HG03025 (cell line): ENCODE results near the gene LBX2.

Experiments
- ATAC-seq: cut with Tn5 transposase; IDR thresholded peaks from one replicate; pipeline ENCODE4 v1.9.1; 2021; ENCODE audit warnings: mild to moderate bottlenecking, moderate library complexity; ENCODE audit not compliant: unreplicated experiment, low FRiP score

The LBX2 gene

GRCh38 chr2:74499267-74499939 is at the start of gene LBX2:
TSS of gene LBX2 (minus strand) at chr2:74499603. CDS start at chr2:74499537, 66 bp downstream.
- no peak for ATAC-seq

- no peak for ATAC-seq
These were observed 49.0 kb upstream of the LBX2 start for GRCh38 chr2:74548285-74548899.

- ATAC-seq, result no peak
These were observed 46.6 kb upstream of the LBX2 start for GRCh38 chr2:74546004-74546403.

GRCh38 chr2:74544634-74545033 is 45.2 kb upstream of the LBX2 start:
- ATAC-seq, result no peak

- no peak for ATAC-seq
These were observed 43.6 kb upstream of the LBX2 start for GRCh38 chr2:74542978-74543377.

- no peak for ATAC-seq
These were observed 40.9 kb upstream of the LBX2 start for GRCh38 chr2:74540291-74540690.

- no peak for ATAC-seq
These were observed 39.5 kb upstream of the LBX2 start for GRCh38 chr2:74538881-74539339.

- ATAC-seq, result no peak
These were observed 37.7 kb upstream of the LBX2 start for GRCh38 chr2:74537140-74537539.

- no peak for ATAC-seq
These were observed 37.0 kb upstream of the LBX2 start for GRCh38 chr2:74536166-74536950.

- ATAC-seq, result no peak
These were observed 36.1 kb upstream of the LBX2 start for GRCh38 chr2:74535440-74535965.

GRCh38 chr2:74534411-74534810 is 35.0 kb upstream of the LBX2 start:
- no peak for ATAC-seq

- ATAC-seq, result no peak
These were observed 34.1 kb upstream of the LBX2 start for GRCh38 chr2:74533464-74533863.

- ATAC-seq, result no peak
These were observed 32.8 kb upstream of the LBX2 start for GRCh38 chr2:74532222-74532621.

GRCh38 chr2:74531666-74532065 is 32.3 kb upstream of the LBX2 start:
- ATAC-seq, result no peak

- ATAC-seq, result peak; percentile 30
These were observed 31.1 kb upstream of the LBX2 start for GRCh38 chr2:74530239-74531187.

- ATAC-seq, result peak; percentile 75
These were observed 30.2 kb upstream of the LBX2 start, which contains the start of the genes AUP1 and HTRA2 for GRCh38 chr2:74529357-74530238. TSS of gene AUP1 (minus strand) at chr2:74529706. CDS start at chr2:74529629, 77 bp downstream. TSS of gene HTRA2 (plus strand) at chr2:74529933. CDS start at chr2:74530007, 74 bp downstream.

- peak; percentile 7 for ATAC-seq
These were observed 29.4 kb upstream of the LBX2 start for GRCh38 chr2:74528600-74529356.

- ATAC-seq, result no peak
These were observed 28.3 kb upstream of the LBX2 start for GRCh38 chr2:74527741-74528140.
